KOPT-K1 (cell line): ENCODE data around the gene ZNF76.

ENCODE experiments used
- H3K27ac ChIP-seq: fragments of 200-600 bp; sonication (generic); 2 replicates; pipeline ENCODE4 v1.5.1; 2016; ENCODE audit warnings: antibody characterized with exemption, mild to moderate bottlenecking, low read depth, low read length; ENCODE audit not compliant: poor library complexity, severe bottlenecking
- H3K36me3 ChIP-seq: fragments of 200-600 bp; sonication (generic); 2 replicates; pipeline ENCODE4 v1.5.1; 2017; ENCODE audit warnings: antibody characterized with exemption, mild to moderate bottlenecking, low read length, moderate library complexity; ENCODE audit not compliant: insufficient read depth
- H3K9me3 ChIP-seq: fragments of 200-600 bp; sonication (generic); 2 replicates; pipeline ENCODE4 v1.5.1; 2017; ENCODE audit warnings: antibody characterized with exemption, low read length, mild to moderate bottlenecking; ENCODE audit not compliant: insufficient read depth, poor library complexity, severe bottlenecking

Gene ZNF76

GRCh38 chr6:35259194-35259947 is at the start of gene ZNF76:
Gene ZNF76 (plus strand): TSS chr6:35259735. CDS start chr6:35281152, 21,417 bp downstream.
- H3K36me3 ChIP-seq: no peaks in the 10 kb centered on the region
- H3K9me3 ChIP-seq: no peaks in the 10 kb centered on the region
- peak within 1 kb of the TSS; percentile 77 for H3K27ac ChIP-seq

- no peaks in the 10 kb centered on the region for H3K36me3 ChIP-seq
- no peak overlapping the region for H3K27ac ChIP-seq
- no peaks in the 10 kb centered on the region for H3K9me3 ChIP-seq
Observed at GRCh38 chr6:35213298-35213791, 46.2 kb upstream of the ZNF76 start.

GRCh38 chr6:35213824-35214756 is 45.4 kb upstream of the ZNF76 start, which contains the start of gene SCUBE3:
Gene SCUBE3 (plus strand): TSS chr6:35213956. CDS start chr6:35214419, 463 bp downstream.
- no peaks in the 10 kb centered on the region for H3K36me3 ChIP-seq
- H3K9me3 ChIP-seq: no peaks in the 10 kb centered on the region
- H3K27ac ChIP-seq: no peak within 1 kb of the TSS

- Histone ChIP-seq H3K9me3 (no peaks in the 10 kb centered on the region), H3K27ac (no peak overlapping the region), H3K36me3 (no peaks in the 10 kb centered on the region)
Observed at GRCh38 chr6:35214869-35215664, 44.5 kb upstream of the ZNF76 start.

GRCh38 chr6:35215665-35216411 is 43.7 kb upstream of the ZNF76 start:
- no peaks in the 10 kb centered on the region for H3K9me3 ChIP-seq
- no peaks in the 10 kb centered on the region for H3K36me3 ChIP-seq
- H3K27ac ChIP-seq: no peak overlapping the region

GRCh38 chr6:35216412-35216732 is 43.2 kb upstream of the ZNF76 start:
- Histone ChIP-seq H3K36me3 (no peaks in the 10 kb centered on the region), H3K27ac (no peak overlapping the region), H3K9me3 (no peaks in the 10 kb centered on the region)

- Histone ChIP-seq H3K36me3 (no peaks in the 10 kb centered on the region), H3K27ac (no peak overlapping the region), H3K9me3 (no peaks in the 10 kb centered on the region)
Observed at GRCh38 chr6:35216851-35217811, 42.4 kb upstream of the ZNF76 start.

- Histone ChIP-seq H3K9me3 (no peaks in the 10 kb centered on the region), H3K27ac (no peak overlapping the region)
Observed at GRCh38 chr6:35218021-35218420, 41.5 kb upstream of the ZNF76 start.

GRCh38 chr6:35218456-35218855 is 41.1 kb upstream of the ZNF76 start:
- Histone ChIP-seq H3K9me3 (no peaks in the 10 kb centered on the region), H3K27ac (no peak overlapping the region), H3K36me3 (no peaks in the 10 kb centered on the region)

More at GRCh38 chr6:35218021-35218420, 41.5 kb upstream of the ZNF76 start:
- H3K36me3 ChIP-seq: no peaks in the 10 kb centered on the region

GRCh38 chr6:35219683-35220326 is 39.7 kb upstream of the ZNF76 start:
- Histone ChIP-seq H3K9me3 (no peaks in the 10 kb centered on the region), H3K27ac (no peak overlapping the region), H3K36me3 (no peaks in the 10 kb centered on the region)

GRCh38 chr6:35220711-35221110 is 38.8 kb upstream of the ZNF76 start:
- Histone ChIP-seq H3K9me3 (no peaks in the 10 kb centered on the region), H3K36me3 (no peaks in the 10 kb centered on the region), H3K27ac (no peak overlapping the region)

- Histone ChIP-seq H3K36me3 (no peaks in the 10 kb centered on the region), H3K9me3 (no peaks in the 10 kb centered on the region), H3K27ac (no peak overlapping the region)
Observed at GRCh38 chr6:35223396-35223795, 36.1 kb upstream of the ZNF76 start.

GRCh38 chr6:35224720-35225119 is 34.8 kb upstream of the ZNF76 start:
- H3K27ac ChIP-seq: no peak overlapping the region
- H3K36me3 ChIP-seq: no peaks in the 10 kb centered on the region
- H3K9me3 ChIP-seq: no peaks in the 10 kb centered on the region
